ENCODE data around the gene P2RY8.
"Not testable (repeated sequence)": the region's sequence is repeated elsewhere in the genome, so short reads cannot be mapped to it uniquely, and the experiment has no call there.

P2RY8 gene

DNA sequence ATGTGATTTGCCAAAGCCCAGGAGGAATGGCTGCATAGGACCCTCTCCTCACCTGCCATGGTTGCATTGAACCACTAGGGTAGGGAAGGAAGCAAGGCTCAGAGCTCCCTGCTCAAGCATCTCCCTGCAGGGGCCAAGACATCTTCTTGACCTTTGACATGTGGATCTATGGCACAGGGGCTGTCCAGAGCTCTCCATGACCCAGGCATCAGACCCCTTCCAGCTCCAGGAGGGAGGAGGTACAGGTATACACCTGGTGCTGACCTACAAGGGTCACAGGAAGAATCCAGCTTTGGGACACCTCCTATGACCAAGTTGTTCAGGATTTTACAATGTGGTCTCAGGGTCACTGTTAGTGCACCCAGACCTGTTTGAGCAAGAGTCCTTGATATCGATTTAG lies 61.1 kb downstream of the P2RY8 start:
- H3K27me3 ChIP-seq (ENCODE audit: insufficient read depth, poor library complexity, severe bottlenecking): no peaks in the 10 kb centered on the region
- DNase-seq (ENCODE audit: low read depth in 1 of 2, low spot score in 1 of 2): peak in 1 of 2 experiments; percentile 1
- no peak overlapping the region for H3K27ac ChIP-seq (replicated peaks)
- no peak overlapping the region for H3K4me3 ChIP-seq (replicated peaks; ENCODE audit: insufficient read depth, low read length)
- no peak for TF ChIP-seq POLR2AphosphoS5 (IDR thresholded peaks at IDR 0.05; ENCODE audit: low read depth)
- no peak for TF ChIP-seq SPI1 (IDR thresholded peaks at IDR 0.05; ENCODE audit: borderline replicate concordance, low read depth)
- no peak for TF ChIP-seq CTCF (IDR thresholded peaks at IDR 0.05; ENCODE audit: insufficient read depth, low read length)
- no peak for TF ChIP-seq REST (IDR thresholded peaks at IDR 0.05; ENCODE audit: insufficient replicate concordance, low read depth)
- no peak for TF ChIP-seq GABPA (IDR thresholded peaks at IDR 0.05; ENCODE audit: low read depth)

GRCh38 chrX:1475481-1475880 lies 61.5 kb downstream of the P2RY8 start:
- Histone ChIP-seq H3K27ac (replicated peaks) (no peak overlapping the region), H3K27me3 (ENCODE audit: insufficient read depth, poor library complexity, severe bottlenecking) (no peaks in the 10 kb centered on the region), H3K4me3 (replicated peaks; ENCODE audit: insufficient read depth, low read length) (no peak overlapping the region)
- TF ChIP-seq GABPA (IDR thresholded peaks at IDR 0.05; ENCODE audit: low read depth) (no peak), SPI1 (IDR thresholded peaks at IDR 0.05; ENCODE audit: borderline replicate concordance, low read depth) (no peak), POLR2AphosphoS5 (IDR thresholded peaks at IDR 0.05; ENCODE audit: low read depth) (no peak)
- no peak for DNase-seq (ENCODE audit: low read depth in 1 of 2, low spot score in 1 of 2)

GRCh38 chrX:1474593-1474992 lies 62.4 kb downstream of the P2RY8 start:
- not testable (repeated sequence) for DNase-seq (ENCODE audit: low read depth in 1 of 2, low spot score in 1 of 2); H3K27ac ChIP-seq (replicated peaks); H3K27me3 ChIP-seq (ENCODE audit: insufficient read depth, poor library complexity, severe bottlenecking); H3K4me3 ChIP-seq (replicated peaks; ENCODE audit: insufficient read depth, low read length)

- Histone ChIP-seq H3K27ac (replicated peaks) (no peak overlapping the region), H3K27me3 (ENCODE audit: insufficient read depth, poor library complexity, severe bottlenecking) (no peaks in the 10 kb centered on the region), H3K4me3 (replicated peaks; ENCODE audit: insufficient read depth, low read length) (no peak overlapping the region)
- DNase-seq (ENCODE audit: low read depth in 1 of 2, low spot score in 1 of 2): no peak
- TF ChIP-seq REST (IDR thresholded peaks at IDR 0.05; ENCODE audit: insufficient replicate concordance, low read depth) (no peak), POLR2AphosphoS5 (IDR thresholded peaks at IDR 0.05; ENCODE audit: low read depth) (no peak), SPI1 (IDR thresholded peaks at IDR 0.05; ENCODE audit: borderline replicate concordance, low read depth) (no peak), GABPA (IDR thresholded peaks at IDR 0.05; ENCODE audit: low read depth) (no peak), CTCF (IDR thresholded peaks at IDR 0.05; ENCODE audit: insufficient read depth, low read length) (no peak)
These were observed 64.0 kb downstream of the P2RY8 start for GRCh38 chrX:1472975-1473374.

GRCh38 chrX:1468250-1468772 lies 68.7 kb downstream of the P2RY8 start:
- peak; percentile 84 for TF ChIP-seq POLR2AphosphoS5 (IDR thresholded peaks at IDR 0.05; ENCODE audit: low read depth)
- no peak for TF ChIP-seq REST (IDR thresholded peaks at IDR 0.05; ENCODE audit: insufficient replicate concordance, low read depth)
- TF ChIP-seq CTCF (IDR thresholded peaks at IDR 0.05; ENCODE audit: insufficient read depth, low read length): peak; percentile 3
- TF ChIP-seq GABPA (IDR thresholded peaks at IDR 0.05; ENCODE audit: low read depth): no peak
- H3K27ac ChIP-seq (replicated peaks): peak overlapping the region; percentile 60
- no peak overlapping the region for H3K4me3 ChIP-seq (replicated peaks; ENCODE audit: insufficient read depth, low read length)

More at GRCh38 chrX:1468250-1468772, 68.7 kb downstream of the P2RY8 start:
- no peaks in the 10 kb centered on the region for H3K27me3 ChIP-seq (ENCODE audit: insufficient read depth, poor library complexity, severe bottlenecking)
- peak; percentile 53 to 93 for DNase-seq (ENCODE audit: low read depth in 1 of 2, low spot score in 1 of 2)
